ENCODE measurements around the gene UGT2A2. TPM values are rescaled to one million over a fixed set of nuclear protein-coding genes. Genes with fewer than 3 reads are reported as not detected.

The UGT2A2 gene
- total RNA-seq, 2 experiments from 2014 or later: not detected

DNA sequence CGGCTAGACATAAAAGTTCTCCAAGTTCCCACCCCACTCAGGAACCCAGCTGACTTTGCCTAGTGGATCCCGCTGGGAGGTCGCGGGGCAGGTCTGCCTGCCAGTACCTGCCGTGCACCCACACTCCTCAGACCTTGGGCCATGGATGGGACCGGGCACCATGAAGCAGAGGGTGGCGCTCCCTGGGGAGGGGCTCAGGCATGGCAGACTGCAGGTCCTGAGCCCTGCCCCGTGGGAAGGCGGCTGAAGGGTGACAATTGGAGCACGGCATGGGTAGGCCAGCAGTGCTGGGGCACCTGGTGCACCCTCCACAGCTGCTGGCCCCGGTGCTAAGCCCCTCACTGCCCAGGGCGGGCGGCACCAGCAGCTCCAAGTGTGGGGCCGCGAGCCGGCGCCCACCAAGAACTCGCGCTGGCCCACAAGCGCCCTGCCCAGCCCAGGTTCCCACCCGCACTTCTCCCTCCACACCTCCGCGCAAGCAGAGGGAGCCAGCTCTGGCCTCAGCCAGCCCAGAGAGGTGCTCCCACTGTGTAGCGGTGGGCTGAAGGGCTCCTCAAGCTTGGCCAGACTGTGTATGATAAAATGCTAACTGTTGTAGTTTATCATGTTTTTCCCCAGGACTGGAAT, 63.1 kb downstream of the UGT2A2 start:
- Histone ChIP-seq H3K4me1 (ENCODE audit: insufficient read depth, low read length) (no peaks in the 10 kb centered on the region), H3K36me3 (ENCODE audit: insufficient read depth, low read length) (no peaks in the 10 kb centered on the region), H3K9me3 (ENCODE audit: control insufficient read depth in 1 of 2, insufficient read depth in 1 of 2, low read length in 2 of 2) (peaks cover 0 to 7% of the 10 kb centered on the region in 2 experiments), H3K27ac (ENCODE audit: low read depth in 1 of 2, low read length in 2 of 2) (no peak overlapping the region), H3K4me3 (ENCODE audit: low read length) (no peak overlapping the region), H3K27me3 (ENCODE audit: control insufficient read depth in 1 of 2, insufficient read depth in 2 of 2, low read length in 2 of 2) (no peaks in the 10 kb centered on the region)
- DNase-seq (no peak), ATAC-seq (ENCODE audit: poor library complexity) (no peak)
- H3K36me3 Mint-ChIP-seq (ENCODE audit: low read depth): no peaks in the 10 kb centered on the region
- H3K9me3 Mint-ChIP-seq: no peaks in the 10 kb centered on the region
- no peaks in the 10 kb centered on the region for H3K27me3 Mint-ChIP-seq
- POLR2A ChIA-PET: no interaction called here
- intact Hi-C loops (cut with DNase I, micrococcal nuclease): no loop called here
- no peak overlapping the region for H3K27ac Mint-ChIP-seq
- TF ChIP-seq, protein P1, sequence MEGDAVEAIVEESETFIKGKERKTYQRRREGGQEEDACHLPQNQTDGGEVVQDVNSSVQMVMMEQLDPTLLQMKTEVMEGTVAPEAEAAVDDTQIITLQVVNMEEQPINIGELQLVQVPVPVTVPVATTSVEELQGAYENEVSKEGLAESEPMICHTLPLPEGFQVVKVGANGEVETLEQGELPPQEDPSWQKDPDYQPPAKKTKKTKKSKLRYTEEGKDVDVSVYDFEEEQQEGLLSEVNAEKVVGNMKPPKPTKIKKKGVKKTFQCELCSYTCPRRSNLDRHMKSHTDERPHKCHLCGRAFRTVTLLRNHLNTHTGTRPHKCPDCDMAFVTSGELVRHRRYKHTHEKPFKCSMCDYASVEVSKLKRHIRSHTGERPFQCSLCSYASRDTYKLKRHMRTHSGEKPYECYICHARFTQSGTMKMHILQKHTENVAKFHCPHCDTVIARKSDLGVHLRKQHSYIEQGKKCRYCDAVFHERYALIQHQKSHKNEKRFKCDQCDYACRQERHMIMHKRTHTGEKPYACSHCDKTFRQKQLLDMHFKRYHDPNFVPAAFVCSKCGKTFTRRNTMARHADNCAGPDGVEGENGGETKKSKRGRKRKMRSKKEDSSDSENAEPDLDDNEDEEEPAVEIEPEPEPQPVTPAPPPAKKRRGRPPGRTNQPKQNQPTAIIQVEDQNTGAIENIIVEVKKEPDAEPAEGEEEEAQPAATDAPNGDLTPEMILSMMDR (IDR thresholded peaks at IDR 0.05): no peak
- CTCF ChIA-PET: no interaction called here
- no peaks in the 10 kb centered on the region for H3K4me1 Mint-ChIP-seq (ENCODE audit: low read depth)
- H3K4me3 Mint-ChIP-seq: no peak overlapping the region

DNA sequence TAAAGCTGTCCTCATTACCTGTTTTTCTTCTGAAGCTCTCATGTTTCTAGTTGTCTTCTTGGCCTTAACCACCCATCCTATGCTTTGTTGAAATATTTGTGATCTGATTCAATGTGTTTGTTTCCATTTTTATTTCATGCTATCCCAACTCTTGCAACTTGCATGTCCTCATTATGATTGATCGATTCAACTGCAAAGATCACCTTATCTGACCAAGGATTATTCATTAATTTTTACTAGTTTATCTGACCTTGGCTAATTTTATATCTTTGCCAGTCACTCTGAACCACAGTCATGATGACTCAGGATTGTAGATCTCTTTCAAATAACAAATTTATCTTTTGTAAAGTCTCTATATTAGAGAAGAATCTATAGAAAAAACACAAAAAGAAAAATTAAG, 70.7 kb downstream of the UGT2A2 start:
- Mint-ChIP-seq H3K27ac (no peak overlapping the region), H3K27me3 (no peaks in the 10 kb centered on the region), H3K9me3 (peaks cover 4% of the 10 kb centered on the region), H3K4me1 (ENCODE audit: low read depth) (no peaks in the 10 kb centered on the region), H3K4me3 (no peak overlapping the region), H3K36me3 (ENCODE audit: low read depth) (no peaks in the 10 kb centered on the region)
- ChIA-PET CTCF (no interaction called here), POLR2A (no interaction called here)
- no peaks in the 10 kb centered on the region for H3K4me1 ChIP-seq (ENCODE audit: insufficient read depth, low read length)
- H3K36me3 ChIP-seq (ENCODE audit: insufficient read depth, low read length): no peaks in the 10 kb centered on the region
- H3K27me3 ChIP-seq (ENCODE audit: control insufficient read depth in 1 of 2, insufficient read depth in 2 of 2, low read length in 2 of 2): no peaks in the 10 kb centered on the region
- no peaks in the 10 kb centered on the region for H3K9me3 ChIP-seq (ENCODE audit: control insufficient read depth in 1 of 2, insufficient read depth in 1 of 2, low read length in 2 of 2)
- TF ChIP-seq, protein P1 (IDR thresholded peaks at IDR 0.05): no peak
- DNase-seq: no peak
- H3K4me3 ChIP-seq (ENCODE audit: low read length): no peak overlapping the region
- H3K27ac ChIP-seq (ENCODE audit: low read depth in 1 of 2, low read length in 2 of 2): no peak overlapping the region
- intact Hi-C loops (cut with DNase I, micrococcal nuclease): no loop called here
- no peak for ATAC-seq (ENCODE audit: poor library complexity)

- intact Hi-C loops (cut with DNase I, micrococcal nuclease): no loop called here
- Histone ChIP-seq H3K27me3 (ENCODE audit: control insufficient read depth in 1 of 2, insufficient read depth in 2 of 2, low read length in 2 of 2) (no peaks in the 10 kb centered on the region), H3K9me3 (ENCODE audit: control insufficient read depth in 1 of 2, insufficient read depth in 1 of 2, low read length in 2 of 2) (no peaks in the 10 kb centered on the region), H3K27ac (ENCODE audit: low read depth in 1 of 2, low read length in 2 of 2) (no peak overlapping the region), H3K36me3 (ENCODE audit: insufficient read depth, low read length) (no peaks in the 10 kb centered on the region), H3K4me3 (ENCODE audit: low read length) (no peak overlapping the region), H3K4me1 (ENCODE audit: insufficient read depth, low read length) (no peaks in the 10 kb centered on the region)
- Mint-ChIP-seq H3K4me3 (no peak overlapping the region), H3K4me1 (ENCODE audit: low read depth) (no peaks in the 10 kb centered on the region), H3K27me3 (no peaks in the 10 kb centered on the region), H3K36me3 (ENCODE audit: low read depth) (no peaks in the 10 kb centered on the region), H3K27ac (no peak overlapping the region), H3K9me3 (peaks cover 4% of the 10 kb centered on the region)
- no peak for DNase-seq
- no peak for ATAC-seq (ENCODE audit: poor library complexity)
- ChIA-PET CTCF (no interaction called here), POLR2A (no interaction called here)
- TF ChIP-seq, protein P1 (IDR thresholded peaks at IDR 0.05): no peak
These were observed 76.0 kb downstream of the UGT2A2 start for GRCh38 chr4:69563424-69563823.
